ENCODE results near the gene ATP11A.
"Not testable (repeated sequence)": the region's sequence is repeated elsewhere in the genome, so short reads cannot be mapped to it uniquely, and the experiment has no call there.

Gene ATP11A

DNA sequence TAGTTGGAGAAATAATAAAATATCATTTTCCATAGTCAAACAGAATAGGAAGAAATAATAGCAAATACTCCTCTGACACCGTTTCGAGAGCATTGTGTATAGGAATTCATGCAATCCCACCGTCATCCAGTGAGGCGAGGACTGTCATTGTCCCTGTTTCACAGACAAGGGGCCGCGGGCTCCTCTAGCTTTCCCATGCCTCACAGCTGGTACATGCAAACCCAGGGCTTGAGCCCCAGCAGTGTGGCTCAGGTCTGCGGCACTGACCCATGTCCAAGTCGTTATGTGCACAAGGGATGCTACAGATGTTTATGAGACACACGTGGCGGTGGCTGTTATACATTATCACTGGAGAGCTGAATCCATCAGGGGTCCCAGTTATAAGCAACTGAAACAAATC, 18.5 kb upstream of the ATP11A start:
- no peak for DNase-seq

DNA sequence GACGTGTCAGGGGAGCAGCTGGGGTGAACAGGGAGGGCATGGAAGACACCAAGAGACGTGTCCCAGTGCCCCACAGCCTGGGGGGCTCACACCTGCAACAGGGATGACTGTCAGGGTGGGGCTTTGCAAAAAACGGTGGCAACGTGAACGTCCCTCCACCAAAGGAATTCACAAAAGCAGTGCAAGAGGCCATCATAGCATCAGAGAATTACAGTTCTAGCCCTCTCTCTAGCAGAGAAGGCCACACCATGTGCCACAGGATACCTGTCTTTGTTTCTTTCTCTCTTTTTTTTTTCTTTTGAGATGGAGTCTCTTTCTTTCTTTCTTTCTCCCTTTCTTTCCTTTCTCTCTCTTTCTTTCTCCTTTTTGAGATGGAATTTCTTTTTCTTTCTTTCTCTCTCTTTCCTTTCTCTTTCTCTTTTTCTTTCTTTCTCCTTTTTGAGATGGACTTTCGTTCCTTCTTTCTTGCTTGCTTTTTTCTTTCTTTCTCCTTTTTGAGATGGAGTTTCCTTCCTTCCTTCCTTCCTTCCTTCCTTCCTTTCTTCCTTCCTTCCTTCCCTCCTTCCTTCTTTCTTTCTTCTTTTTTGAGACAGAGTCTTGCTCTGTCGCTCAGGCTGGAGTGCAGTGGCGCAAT, 17.1 kb upstream of the ATP11A start:
- no peak for DNase-seq

DNA sequence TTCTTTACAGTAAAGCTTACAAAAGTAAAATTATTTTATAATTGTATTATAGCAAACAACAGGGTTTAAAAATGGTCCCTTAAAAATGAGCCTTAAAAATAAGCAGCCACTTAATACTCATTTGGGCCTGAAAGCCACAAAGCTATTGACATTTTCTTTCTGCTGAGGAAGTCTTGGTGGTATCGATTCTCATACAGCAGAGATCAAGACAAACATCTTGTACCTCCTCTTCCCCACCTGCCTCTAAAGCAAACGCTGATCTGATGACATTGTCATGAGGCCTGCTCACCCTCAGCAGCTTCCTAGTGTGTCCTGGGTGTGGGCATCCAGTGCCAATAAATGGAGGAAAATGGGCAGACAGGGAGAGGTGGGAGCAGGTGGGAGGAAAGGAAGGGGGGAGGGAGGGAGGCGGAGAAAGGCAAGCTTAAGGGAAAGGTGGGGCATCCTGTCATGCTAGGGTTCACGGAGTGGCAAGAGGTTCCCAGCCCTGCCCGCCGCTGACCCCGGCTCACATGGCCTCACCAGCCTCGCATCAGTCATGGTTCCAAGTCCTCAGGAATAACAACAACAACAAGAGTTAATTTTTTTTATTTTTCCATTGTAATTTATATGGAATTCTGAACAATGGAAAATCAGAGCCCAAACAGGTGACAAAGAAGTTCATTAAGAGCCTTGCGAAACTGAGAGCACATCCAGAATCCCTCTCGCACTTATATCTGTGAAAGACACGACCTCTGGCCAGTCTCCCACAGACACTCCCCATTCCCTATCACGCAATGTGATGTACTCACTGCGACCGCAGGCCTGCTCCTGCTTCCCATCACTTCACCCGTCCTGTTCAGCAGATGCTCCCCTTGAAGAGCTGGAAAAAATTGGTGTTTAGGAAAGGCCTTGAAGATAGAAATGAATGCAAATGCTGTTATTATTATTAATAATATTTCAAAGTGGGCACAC, 15.1 kb upstream of the ATP11A start:
- DNase-seq = no peak

DNA sequence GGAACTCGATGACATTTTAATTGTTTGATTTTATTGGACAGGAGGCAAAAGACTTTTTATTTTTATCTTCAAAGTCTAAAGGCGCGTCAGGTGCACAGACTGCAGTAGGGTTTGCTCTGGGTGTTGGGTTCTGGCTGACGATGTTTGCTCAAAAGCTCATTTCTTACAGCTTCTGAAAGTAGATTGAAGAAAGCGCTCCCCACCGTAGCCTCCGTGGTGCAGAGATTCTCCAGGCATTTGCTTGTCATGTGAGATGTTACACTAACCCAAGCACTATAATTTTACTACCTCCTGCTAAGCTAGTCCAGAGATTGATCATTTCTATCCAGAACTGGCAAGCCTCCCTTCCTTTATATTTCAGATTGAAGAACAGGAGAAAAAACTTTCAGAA, 14.5 kb upstream of the ATP11A start:
- no peak for DNase-seq

DNA sequence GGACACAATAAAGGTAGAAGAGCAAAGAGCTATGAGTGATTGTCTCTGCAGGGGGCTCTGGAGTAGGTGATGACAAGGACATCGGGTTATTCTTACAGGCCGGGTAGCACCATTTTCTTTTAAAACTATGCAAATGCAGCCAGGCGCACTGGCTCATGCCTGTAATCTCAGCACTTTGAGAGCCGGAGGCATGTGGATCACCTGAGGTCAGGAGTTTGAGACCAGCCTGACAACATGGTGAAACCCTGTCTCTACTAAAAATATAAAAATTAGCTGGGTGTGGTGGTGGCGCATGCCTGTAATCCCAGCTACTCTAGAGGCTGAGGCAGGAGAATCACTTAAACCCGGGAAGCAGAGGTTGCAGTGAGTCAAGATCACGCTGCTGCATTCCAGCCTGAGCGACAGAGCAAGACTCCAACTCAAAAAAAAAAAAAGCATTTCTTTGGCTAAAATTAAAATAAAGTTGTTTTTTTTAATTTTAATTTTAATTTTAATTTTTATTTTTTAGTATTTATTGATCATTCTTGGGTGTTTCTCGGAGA, 12.3 kb upstream of the ATP11A start:
- not testable (repeated sequence) for DNase-seq

DNA sequence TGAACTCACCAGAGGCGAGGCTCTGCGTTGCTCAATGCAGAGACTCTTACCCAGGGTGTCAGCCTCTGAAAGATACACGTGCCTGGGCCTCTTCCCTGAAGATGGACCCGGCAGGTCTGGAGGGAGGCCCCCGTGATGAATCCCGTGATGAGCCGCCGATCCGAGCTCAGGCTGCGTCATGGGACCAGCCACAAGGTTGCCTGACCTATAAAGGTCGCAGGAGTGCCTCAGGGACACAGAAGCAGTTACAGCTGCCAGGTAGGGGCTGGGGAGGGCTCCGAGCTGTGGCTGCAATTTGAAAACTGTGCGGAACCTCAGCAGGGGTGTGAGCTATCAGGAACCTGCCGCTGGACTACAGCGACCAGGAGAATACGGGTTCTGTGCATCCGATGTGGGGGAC, 10.5 kb upstream of the ATP11A start:
- no peak for DNase-seq

DNA sequence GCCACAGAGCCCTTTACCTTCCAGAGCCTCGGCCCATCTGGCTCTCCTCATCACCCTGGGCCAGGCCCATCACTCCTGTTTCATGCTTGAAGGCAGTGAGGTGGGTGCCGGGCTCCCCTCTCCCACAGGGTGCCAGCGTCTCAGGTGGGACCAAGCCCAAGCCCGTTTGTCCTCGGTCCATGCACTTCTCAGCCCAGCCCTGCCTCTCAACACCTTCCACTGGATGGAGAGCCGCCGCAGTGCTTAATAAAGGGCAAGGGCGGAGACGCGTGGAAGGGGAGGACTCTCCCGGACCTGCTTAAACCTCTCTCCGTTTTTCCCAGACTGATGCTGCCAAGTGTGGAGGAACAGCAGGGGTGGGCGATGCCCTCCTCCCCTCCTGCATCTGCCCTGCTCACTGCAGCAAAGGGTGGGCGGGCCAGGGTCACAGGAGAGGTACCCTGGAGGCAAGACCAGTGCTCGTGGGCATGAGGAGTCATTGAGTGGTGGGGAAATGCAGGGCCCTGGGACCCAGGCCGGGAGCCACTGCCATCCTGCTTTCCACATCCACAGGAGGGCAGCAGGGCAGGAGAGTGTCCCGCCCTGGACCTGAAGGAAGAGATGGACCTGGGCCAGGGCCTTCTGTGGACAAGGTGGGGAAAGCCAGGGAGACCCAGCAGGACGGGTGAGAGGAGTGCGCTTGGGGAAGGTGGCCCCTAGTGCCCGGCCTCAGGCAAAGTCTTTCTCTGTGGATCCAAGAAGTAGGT, 9.7 kb upstream of the ATP11A start:
- DNase-seq = no peak

DNA sequence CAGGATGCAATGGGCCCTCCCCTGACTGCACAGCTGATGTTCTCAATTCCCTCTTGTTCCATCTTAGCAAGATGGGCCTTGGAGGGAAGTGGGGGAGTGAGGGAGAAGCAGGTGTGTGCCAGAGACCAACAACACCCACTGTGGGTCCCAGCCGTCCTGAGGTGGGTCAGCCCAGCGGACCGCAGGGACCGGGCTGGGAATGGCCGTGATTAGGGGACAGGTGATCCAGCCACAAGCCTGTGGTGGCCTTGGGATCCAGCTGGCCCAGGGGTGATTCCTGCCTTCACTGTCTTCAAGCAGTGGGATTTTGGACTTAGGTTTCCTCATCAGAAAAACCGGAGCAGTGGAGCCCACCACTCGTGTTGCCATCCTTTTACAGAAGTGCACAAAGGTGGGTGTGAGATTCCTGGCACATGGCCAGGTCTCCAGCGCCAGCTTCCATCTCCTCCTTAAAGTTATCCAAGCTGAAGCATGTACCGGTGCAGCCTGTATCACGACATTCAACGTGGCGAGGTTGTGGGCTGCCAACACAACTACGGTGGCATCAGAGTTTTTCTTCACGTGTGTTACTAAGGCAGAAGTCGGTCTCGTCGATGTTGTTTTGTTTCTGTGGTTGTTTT, 9.0 kb upstream of the ATP11A start:
- no peak for DNase-seq

DNA sequence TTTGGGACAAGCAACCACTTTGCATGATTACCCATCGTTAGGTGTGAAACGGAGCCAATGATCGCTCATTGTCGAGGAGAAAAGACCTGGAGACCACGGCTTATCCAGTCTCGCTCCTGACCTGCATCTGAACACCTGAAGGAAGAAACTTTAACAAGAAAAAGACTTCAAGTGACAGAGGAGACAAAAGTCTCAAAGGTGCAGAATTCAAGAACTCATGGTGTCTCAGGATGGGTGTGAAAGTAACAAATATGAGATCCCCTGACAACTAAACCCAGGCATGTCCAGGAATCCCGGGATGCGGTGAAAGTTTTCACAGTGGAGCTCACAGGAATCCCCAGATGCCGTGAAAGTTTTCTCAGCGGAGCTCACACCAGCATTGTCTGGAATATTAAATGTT, 6.3 kb upstream of the ATP11A start:
- no peak for DNase-seq

DNA sequence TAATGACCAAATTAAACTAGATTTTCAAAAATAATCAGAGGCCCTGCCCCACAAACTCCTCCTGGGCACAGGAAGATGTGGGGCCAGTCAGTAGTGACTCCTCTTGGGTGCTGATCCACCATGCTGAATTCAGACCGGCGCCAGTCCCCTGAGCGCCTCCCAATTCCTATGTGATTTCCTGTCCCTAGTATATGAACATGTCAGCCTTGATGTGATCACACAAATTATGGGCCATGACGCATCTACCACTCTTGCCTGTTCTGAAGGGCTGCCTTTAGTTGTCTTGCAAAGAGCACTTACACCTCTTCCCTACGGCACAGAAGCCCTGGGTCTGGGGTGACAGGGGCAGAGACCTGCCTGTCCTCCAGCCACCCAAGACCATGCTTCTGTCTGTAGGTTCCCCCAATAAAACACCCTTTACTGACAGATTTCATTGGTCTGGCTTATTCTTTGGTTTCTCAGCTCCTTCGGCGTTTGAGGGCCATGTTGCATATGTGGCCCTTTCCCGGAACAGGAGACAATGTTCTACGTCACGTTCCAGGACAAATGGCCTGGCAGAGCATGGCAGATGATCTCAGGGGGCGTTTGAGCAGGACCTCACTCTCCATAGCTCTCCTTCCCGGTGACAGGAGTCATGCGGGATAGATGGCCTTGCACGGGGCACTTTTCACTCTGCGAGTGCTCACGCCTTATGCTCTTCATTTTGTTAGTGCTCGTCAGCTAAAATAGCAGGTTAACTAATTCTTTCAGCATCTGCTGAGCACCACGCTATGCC, 5.6 kb upstream of the ATP11A start:
- no peak for DNase-seq

DNA sequence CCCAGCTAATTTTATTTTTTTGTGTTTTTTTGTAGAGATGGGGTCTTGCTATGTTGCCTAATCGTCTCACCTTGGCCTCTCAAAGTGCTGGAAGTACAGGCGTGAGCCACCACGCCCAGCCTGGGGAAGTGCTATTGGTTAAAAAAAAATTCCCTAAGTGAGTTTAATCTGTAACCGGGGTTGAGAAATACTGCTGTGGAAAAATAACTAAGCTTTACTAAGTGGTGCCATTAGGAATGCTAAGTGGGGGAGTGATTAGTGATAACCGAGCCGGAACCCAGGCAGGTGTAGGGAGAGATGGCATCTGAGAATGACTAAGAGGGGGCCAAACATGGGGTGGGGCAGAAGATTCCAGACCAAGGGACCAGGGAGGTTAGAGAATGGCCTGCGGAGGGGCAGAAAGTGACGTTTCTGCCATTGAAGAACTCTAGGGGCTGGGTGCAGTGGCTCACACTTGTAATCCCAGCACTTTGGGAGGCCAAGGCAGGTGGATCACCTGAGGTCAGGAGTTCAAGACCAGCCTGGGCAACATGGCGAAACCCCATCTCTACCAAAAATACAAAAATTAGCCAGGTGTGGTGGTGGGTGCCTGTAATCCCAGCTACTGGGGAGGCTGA, 4.5 kb upstream of the ATP11A start:
- not testable (repeated sequence) for DNase-seq

DNA sequence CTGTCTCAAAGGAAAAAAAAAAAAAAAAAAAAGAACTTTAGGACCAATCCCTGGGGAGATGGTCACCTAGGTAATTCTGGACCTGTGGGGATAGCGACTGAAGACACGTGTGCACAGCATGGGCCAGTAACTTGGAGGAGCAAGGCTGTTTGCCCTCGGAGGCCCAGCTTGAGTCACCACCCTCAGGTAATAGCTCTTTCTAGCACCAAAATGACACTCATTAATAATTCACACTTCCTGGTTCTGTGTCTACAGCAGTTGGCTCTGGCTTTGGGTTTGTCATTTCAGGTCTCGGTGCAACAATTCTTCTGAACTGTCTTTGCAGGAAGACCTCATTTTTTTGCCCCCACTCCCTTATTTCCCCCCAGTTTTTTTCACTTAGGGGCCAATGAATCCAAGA, 3.9 kb upstream of the ATP11A start:
- DNase-seq = no peak

DNA sequence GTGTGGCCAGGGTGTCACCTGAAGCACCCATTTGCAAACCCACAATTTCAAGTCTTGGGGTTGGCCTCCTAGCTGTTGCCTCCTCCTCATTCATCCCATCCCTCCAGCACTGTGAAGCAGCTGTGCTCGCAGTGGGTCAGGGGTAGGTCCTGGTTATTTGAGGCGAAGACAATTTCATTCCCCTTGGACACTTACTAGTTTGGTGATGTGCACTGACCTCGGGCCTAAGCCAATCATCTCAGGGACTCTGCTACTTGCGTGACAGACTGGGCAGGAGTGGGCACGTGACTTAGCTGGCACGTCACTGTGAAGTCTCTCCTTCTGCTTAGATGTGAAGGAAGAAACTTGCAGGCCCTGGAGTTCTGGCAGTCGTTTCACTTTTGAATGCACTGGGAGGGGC, 3.5 kb upstream of the ATP11A start:
- no peak for DNase-seq

DNA sequence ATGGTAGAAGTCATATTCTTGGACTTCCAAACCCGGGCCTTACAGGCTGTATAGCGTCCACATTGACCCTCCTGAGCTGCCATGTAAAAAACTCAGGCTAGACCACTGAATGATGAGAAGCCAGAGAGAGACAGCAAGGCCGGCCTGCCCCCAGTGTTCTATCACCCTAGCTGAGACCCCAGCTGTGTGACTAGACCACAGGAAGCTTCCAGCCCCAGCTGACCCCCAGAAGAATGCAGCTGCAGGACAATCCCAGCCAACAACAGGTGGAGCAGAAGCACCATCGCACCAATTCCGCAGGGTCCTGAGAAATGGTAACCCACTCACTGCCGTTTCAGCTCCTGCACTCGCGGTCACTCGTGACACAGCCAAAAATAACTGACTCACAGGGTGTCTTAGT, 2.9 kb upstream of the ATP11A start:
- no peak for DNase-seq

DNA sequence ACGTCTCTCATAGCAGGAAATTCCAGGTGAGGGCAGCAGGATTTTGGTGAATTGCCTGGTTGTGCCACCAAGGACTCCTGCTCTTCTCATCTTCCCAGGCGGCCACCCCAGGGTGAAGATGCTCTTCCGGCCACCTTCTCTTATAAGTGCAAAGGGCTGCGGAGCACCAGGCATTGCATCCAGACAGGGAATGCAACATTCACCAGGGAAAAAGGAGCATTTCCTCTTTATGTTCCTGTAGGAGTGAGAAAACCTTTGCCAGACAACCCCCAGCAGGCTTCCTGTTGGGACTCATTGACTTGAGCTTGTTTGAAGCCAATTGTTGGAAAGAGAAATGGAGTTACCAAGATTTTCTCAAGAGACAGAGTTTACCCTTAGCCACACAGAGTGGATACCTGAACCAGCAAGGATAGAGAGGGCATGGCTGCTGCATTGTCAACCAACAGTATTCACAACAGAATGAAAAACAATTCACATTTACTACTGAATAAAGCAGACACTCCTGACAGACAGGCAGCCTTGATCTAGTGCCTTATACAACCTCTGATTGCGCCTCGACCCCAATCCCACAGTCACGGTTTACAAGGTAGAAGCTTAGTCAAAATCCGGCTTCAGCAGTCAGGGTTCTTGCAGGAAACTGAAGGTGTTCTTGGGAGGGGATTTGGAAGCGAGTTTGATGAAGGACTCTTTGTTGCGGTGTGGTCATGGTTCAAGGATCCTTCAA, 1.8 kb upstream of the ATP11A start:
- no peak for DNase-seq

DNA sequence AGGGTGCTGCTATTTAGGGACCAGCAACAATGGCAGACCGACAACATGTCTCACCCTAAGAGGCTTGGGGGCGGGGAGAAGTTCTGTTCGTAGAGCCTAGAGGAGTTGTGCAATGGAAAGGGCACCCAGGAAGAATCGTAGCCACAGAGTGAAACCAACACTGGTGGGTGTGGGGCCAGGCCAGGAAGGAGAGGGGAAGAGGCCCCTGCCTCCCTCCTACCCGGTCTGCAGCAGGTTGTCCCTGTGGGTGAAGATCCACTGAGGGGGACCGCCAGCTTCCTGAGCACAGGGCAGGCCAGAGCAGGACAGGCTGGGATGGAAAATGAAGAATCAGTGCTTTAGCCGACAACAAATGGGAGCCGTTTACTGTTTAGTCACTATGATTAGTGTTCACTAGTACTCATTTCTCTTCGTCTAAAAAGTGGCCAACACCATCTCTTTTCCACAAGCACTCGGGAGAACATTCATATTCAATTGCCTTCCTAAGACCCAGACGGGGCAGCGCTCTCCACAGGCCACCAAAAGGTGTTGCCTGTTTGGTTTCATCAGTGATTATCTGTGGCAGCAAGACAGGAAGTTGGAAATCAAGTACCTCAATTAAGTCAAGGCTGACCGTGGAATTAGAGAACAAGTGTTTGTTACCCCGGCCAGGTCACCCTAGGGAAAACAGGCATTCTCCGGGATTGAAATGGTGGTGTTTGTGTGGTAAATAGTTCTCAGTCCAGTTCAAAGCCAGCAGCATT, 1.1 kb upstream of the ATP11A start:
- no peak for DNase-seq

DNA sequence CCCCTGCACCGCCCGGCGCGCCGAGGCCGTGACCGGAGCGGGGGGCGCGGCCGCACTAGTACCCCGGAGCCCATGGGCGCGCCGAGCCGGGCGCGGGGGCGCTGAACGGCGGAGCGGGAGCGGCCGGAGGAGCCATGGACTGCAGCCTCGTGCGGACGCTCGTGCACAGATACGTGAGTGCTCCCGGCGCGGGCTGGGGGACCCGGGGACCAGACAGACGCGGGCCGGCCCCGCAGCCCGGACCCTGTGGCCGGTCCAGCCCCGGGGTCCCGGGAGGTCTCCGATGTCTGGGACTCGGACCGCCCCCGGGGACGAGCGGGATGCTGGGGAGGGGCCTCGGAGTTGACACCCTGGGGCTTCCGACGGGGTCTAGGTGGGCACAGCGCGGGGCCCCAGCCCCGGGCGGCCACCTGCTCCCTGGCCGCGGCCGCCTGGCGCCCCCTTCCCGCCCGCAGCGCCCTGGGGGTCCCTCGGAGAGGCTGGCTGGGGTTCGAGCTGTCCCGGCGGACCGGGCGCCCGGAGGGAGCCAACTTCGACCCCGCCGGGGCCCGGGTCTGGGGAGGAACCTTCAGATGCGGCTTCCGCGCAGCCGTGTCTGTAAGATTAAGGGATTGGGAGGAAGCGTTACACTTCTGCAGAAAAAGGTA, 568 bp downstream of the ATP11A start:
- no peak for DNase-seq

DNA sequence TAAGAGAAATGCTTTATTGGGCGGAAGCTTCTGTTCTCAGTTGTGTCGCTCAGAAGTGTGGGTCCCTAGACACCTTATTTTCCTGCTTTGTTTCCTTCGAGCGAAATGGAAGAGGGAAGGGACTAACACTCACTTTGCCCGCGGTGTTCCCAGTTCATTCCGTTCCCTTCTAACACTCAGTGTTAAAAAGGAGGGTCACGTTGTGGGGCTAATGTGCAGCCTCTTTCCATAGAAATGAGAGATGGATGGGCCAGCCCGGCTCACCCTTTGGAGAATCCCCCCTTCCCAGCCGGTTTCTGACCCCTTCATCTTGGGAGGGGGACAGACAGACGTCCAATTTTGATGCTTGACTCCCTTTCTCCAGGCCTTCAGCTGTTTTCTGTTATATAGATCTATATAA, 2.3 kb downstream of the ATP11A start:
- DNase-seq = no peak

DNA sequence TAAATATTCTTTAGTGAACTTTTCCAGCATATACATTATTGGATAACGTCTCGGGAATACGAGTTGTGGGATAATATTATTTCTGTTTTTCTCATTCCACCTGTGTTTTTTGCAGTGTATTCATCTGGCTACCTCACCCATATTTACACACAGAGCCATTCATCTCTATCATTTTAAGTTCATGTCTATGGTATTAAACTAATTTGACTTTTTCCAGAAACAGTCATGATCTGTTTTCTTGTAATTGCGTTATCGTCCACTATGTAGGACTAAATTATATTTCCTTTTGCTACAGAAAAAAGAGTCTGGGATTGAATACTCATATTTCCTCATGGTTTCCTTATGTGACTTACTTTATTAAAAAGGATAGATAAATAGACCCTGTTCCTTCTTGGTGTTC, 2.7 kb downstream of the ATP11A start:
- DNase-seq = no peak
